HG03175 (cell line): ENCODE measurements around the gene PSTPIP2.
"Not testable (repeated sequence)": the region's sequence is repeated elsewhere in the genome, so short reads cannot be mapped to it uniquely, and the experiment has no call there.

Experiments used
- ATAC-seq: cut with Tn5 transposase; IDR thresholded peaks from one replicate; pipeline ENCODE4 v1.9.1; 2021; ENCODE audit warnings: mild to moderate bottlenecking, moderate library complexity; ENCODE audit not compliant: unreplicated experiment

PSTPIP2 gene

DNA sequence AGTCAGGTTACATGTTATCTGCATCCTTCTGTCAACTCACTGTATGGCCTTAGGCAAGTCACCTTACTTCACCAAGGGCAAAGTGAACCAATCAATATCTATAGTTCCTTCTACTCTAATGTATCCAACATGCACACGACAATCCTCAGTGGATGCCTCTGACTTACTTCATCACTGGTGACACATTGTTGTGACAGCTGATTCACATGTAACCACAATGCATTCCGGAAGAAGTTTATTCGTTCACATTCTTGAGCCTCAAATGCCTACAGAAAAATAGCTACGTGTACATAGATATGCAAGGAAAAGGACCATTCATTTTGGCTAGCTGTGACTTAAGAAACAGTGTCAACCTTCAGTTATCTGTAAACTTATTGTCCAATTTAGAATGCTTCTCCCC, 78.6 kb downstream of the PSTPIP2 start:
- no peak for ATAC-seq

DNA sequence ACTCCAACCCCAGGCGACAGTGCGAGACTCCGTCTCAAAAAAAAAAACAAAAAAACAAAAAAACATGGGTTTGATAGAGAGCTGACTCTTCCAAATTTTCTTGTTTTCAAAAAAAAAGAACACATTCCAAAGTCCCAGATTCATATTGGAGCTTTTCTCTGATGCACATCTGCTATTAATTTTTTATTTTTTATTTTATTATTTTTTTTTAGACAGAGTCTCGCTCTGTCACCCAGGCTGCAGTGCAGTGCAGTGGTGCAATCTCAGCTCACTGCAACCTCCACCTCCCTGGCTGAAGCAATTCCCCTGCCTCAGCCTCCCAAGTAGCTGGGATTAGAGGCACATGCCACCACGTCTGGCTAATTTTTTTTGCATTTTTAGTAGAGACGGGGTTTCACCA, 79.5 kb downstream of the PSTPIP2 start:
- ATAC-seq, result not testable (repeated sequence)

- no peak for ATAC-seq
Observed at GRCh38 chr18:45991788-45992187, 80.3 kb downstream of the PSTPIP2 start.

DNA sequence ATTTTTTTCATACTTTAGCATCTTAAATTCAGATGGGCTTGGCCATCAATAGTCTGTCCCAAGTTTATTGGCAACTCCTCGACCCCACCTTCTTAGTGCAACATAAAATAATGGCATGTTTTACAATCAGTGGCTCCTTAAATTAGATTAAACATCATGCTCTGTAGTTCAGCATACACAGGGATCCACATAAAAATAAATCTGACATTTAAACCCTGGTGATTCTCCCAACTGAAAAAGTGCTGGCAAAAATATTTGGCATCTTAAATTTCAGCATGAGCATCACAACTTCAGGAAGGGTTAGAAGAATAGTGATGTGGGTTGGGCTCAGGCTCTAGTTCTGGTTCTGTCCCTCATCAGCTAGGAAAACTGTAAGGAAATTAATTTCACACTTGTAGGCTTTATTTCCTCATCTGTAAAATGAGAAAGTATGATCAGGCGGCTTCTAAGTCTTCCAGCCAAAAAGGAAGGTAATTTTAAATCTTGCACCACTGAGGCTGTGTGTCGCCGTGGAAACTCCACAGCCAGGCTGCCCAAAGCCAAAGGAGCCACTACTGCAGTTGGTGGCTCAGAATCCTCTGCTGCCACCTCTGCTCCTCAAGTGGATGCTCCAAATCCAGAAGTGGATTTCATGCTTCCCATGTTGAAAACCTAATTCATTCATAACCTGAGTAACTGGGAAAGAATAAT, 87.4 kb downstream of the PSTPIP2 start:
- ATAC-seq, result no peak

- ATAC-seq, result no peak
Observed at GRCh38 chr18:45981821-45982220, 90.2 kb downstream of the PSTPIP2 start.

DNA sequence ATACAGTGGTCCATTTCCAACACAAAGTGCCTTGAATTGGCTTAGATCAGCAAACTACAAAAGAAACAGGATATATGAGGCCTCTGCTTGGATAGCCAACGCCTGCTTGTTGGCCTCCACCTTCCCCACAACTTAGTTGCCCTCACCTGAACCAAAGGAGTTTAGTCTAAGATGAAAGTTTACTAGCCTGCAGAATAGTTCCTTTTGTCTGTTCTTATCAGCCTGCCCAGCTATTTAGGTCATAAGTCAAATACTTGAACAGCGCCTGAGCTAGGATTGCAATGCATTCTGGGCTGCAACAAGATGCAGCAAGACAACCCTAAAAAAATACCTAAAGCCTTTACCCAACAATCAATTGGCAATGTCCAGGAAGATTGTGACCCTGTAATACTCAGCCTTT, 91.8 kb downstream of the PSTPIP2 start:
- ATAC-seq, result no peak

DNA sequence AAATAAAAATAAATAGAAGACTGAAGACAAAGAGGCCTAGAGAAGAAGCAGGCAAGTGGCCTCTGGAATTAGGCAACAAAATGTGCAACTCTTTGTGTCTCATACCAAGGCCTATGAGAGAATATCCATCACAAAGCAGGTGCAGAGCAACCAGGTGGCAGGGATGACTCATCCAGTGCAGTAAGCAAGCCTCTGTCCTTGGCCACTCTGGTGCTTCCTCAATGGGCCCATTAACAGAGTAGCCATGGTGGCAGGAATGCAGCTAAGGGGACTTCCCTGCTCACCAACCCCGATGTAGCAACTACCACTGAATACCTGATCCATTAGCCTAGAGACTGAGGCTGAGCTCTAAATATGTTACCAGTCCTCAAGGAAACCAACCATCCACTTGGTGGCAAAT, 94.0 kb downstream of the PSTPIP2 start:
- no peak for ATAC-seq

GRCh38 chr18:45976974-45977373, 95.1 kb downstream of the PSTPIP2 start:
- no peak for ATAC-seq

GRCh38 chr18:45976566-45976965, 95.5 kb downstream of the PSTPIP2 start:
- no peak for ATAC-seq

- ATAC-seq, result peak; percentile 74
Observed at GRCh38 chr18:45974088-45974536, 97.9 kb downstream of the PSTPIP2 start.

GRCh38 chr18:45967007-45967706, 104.9 kb downstream of the PSTPIP2 start, which contains the start of gene EPG5:
TSS of gene EPG5 (minus strand) at chr18:45967329. CDS start at chr18:45967239, 90 bp downstream.
- peak; percentile 95 for ATAC-seq

GRCh38 chr18:45964913-45965312, 107.1 kb downstream of the PSTPIP2 start:
- not testable (repeated sequence) for ATAC-seq

GRCh38 chr18:45962866-45963265, 109.2 kb downstream of the PSTPIP2 start:
- ATAC-seq, result no peak

DNA sequence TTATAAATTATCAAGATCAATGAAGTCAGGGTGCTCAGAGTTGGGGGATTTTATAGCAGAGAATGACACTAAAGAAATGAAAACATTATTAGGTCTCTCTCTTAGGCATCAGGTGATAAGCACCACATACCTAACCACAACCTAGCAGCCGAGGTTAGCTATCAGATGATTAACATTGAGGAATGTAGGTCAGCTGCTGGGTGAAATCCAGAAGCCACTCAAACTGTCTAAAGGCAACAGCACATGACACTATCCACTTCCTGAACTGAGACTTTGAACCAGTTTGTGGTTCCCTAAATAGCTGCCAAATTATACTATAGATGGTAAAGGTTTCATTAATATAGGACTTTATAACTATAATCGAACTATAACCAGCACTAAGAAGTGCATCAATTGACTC, 109.6 kb downstream of the PSTPIP2 start:
- no peak for ATAC-seq

DNA sequence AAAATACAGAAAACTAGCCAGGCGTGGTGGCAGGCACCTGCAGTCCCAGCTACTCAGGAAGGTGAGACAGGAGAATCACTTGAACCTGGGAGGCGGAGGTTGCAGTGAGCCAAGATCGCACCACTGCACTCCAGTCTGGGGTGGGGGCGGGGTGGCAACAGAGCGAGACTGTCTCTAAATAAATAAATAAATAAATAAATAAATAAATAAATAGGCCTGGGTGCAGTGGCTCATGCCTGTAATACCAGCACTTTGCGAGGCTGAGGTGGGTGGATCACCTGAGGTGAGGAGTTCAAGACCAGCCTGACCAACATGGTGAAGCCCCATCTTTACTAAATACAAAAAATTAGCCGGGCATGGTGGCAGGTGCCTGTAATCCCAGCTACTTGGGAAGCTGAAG, 112.6 kb downstream of the PSTPIP2 start:
- not testable (repeated sequence) for ATAC-seq

DNA sequence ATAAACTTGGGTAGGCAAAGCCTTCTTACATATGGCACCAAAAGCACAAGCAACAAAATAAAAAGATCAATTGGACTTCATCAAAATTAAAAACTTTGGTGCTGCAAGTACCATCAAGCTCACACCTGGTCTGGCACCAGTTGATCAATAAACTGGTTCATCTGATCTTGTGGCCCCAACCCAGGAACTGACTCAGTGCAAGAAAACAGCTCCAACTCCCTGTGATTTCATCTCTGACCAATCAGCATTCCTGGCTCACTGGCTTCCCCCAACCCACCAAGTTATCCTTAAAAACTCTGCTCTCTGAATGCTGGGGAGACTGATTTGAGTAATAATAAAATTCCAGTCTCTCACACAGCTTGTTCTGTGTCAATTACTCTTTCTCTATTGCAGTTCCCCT, 113.3 kb downstream of the PSTPIP2 start:
- no peak for ATAC-seq

DNA sequence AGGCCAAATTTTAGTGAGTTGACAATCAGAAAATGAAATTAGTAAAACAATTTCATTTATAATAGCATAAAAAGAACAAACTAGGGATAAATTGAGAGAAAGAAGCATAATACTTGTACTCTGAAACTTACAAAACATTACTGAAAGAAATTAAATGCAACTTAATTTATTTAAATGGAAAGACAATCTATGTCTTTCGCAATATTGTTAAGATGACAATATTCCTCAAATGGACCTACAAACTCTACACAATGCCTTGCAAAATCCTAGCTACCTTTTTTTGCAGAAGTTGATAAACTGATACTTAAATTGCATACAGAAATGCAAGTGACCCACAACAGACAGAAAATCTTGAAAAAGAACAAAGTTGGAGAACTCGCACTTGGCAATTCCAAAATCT, 114.0 kb downstream of the PSTPIP2 start:
- ATAC-seq, result no peak

- no peak for ATAC-seq
Observed at GRCh38 chr18:45957100-45957499, 115.0 kb downstream of the PSTPIP2 start.

GRCh38 chr18:45954070-45954934, 117.8 kb downstream of the PSTPIP2 start:
- ATAC-seq, result no peak

GRCh38 chr18:45951016-45951714, 120.9 kb downstream of the PSTPIP2 start:
- no peak for ATAC-seq

GRCh38 chr18:45945669-45946068, 126.4 kb downstream of the PSTPIP2 start:
- no peak for ATAC-seq
